ENCODE measurements around the gene DHRS12.
A peak's percentile ranks its signal among the peaks of the same experiment; 100 is the strongest.

Gene DHRS12

GRCh38 chr13:51726446-51727193, 77.3 kb downstream of the DHRS12 start:
- DNase-seq: no peak

- no peak for DNase-seq
Observed at GRCh38 chr13:51724721-51725120, 79.2 kb downstream of the DHRS12 start.

GRCh38 chr13:51723529-51723928, 80.4 kb downstream of the DHRS12 start:
- DNase-seq: no peak

- DNase-seq: peak in 6 of 14 donors; percentile 20 to 45 (median 33)
Observed at GRCh38 chr13:51721496-51721895, 82.5 kb downstream of the DHRS12 start.

GRCh38 chr13:51719394-51719793, 84.6 kb downstream of the DHRS12 start:
- no peak for DNase-seq

Data from C1 segment of cervical spinal cord (tissue), 14 donors.